OCI-M1 (cell line): ENCODE results near the gene MARCHF9.

Source experiments
- DNase-seq: peaks from one replicate; lab custom pipeline; 2025; lab: John Stamatoyannopoulos, UW

The MARCHF9 gene

GRCh38 chr12:57796996-57797395 lies 42.1 kb downstream of the MARCHF9 start:
- DNase-seq: no peak

GRCh38 chr12:57797933-57798332 lies 43.0 kb downstream of the MARCHF9 start:
- DNase-seq: peak; percentile 61

GRCh38 chr12:57800965-57801364 lies 46.1 kb downstream of the MARCHF9 start:
- DNase-seq: no peak

- DNase-seq: no peak
These were observed 47.7 kb downstream of the MARCHF9 start for GRCh38 chr12:57802607-57803006.

- peak; percentile 41 for DNase-seq
These were observed 48.5 kb downstream of the MARCHF9 start for GRCh38 chr12:57803319-57803893.

- no peak for DNase-seq
These were observed 51.8 kb downstream of the MARCHF9 start for GRCh38 chr12:57806677-57807076.

GRCh38 chr12:57807285-57807684 lies 52.4 kb downstream of the MARCHF9 start:
- no peak for DNase-seq

- DNase-seq: no peak
These were observed 53.4 kb downstream of the MARCHF9 start for GRCh38 chr12:57808351-57808750.

- no peak for DNase-seq
These were observed 54.5 kb downstream of the MARCHF9 start for GRCh38 chr12:57809425-57809824.
